Measurements from ENCODE around the gene AQP10. TPM values are rescaled to one million over a fixed set of nuclear protein-coding genes. Genes with fewer than 3 reads are reported as not detected.

The AQP10 gene
- total and polyA plus RNA-seq, 9 of the 15 experiments (the other 6 are each of a cell fraction or from before 2014, with no cell fraction given) = 0.37 to 9.7 (median 1.9) TPM

DNA sequence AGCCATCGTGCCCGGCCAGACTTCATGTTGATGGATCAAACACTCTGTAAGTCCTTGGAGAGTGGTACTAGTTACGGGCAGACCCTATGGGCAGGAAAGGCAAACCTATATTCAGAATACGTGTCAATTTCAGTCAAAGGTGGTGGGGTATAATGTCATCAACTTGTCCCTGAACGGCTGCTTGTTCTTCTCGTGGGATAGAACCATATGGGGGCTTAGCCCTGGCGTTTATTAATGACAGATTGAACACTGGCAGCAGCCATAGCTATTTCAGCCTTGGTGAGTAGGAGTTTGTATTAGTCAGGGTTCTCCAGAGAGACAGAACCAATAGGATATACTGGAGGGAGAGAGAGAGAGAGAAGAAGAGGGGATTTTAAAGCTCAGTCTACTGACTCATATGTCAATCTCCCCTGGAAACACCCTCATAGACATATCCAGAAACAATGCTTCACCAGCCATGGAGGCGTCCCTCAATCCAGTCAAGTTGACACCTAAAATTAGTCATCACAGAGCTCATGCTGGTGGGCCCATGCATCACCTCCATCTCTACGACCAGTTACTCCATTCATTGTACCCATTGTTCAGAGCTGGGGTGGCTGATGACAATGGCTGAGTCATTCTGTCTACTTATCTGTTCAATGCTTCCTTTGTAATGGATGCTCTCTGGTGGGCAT is 16.1 kb upstream of the AQP10 start (continued):
- TF ChIP-seq, protein P1, sequence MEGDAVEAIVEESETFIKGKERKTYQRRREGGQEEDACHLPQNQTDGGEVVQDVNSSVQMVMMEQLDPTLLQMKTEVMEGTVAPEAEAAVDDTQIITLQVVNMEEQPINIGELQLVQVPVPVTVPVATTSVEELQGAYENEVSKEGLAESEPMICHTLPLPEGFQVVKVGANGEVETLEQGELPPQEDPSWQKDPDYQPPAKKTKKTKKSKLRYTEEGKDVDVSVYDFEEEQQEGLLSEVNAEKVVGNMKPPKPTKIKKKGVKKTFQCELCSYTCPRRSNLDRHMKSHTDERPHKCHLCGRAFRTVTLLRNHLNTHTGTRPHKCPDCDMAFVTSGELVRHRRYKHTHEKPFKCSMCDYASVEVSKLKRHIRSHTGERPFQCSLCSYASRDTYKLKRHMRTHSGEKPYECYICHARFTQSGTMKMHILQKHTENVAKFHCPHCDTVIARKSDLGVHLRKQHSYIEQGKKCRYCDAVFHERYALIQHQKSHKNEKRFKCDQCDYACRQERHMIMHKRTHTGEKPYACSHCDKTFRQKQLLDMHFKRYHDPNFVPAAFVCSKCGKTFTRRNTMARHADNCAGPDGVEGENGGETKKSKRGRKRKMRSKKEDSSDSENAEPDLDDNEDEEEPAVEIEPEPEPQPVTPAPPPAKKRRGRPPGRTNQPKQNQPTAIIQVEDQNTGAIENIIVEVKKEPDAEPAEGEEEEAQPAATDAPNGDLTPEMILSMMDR (IDR thresholded peaks at IDR 0.05 in 2 of 3, conservative IDR thresholded peaks at IDR 0.05 in 1 of 3; ENCODE audit: insufficient read depth in 2 of 3, low read depth in 1 of 3, low read length in 3 of 3) = no peak
- TF ChIP-seq, protein P2, sequence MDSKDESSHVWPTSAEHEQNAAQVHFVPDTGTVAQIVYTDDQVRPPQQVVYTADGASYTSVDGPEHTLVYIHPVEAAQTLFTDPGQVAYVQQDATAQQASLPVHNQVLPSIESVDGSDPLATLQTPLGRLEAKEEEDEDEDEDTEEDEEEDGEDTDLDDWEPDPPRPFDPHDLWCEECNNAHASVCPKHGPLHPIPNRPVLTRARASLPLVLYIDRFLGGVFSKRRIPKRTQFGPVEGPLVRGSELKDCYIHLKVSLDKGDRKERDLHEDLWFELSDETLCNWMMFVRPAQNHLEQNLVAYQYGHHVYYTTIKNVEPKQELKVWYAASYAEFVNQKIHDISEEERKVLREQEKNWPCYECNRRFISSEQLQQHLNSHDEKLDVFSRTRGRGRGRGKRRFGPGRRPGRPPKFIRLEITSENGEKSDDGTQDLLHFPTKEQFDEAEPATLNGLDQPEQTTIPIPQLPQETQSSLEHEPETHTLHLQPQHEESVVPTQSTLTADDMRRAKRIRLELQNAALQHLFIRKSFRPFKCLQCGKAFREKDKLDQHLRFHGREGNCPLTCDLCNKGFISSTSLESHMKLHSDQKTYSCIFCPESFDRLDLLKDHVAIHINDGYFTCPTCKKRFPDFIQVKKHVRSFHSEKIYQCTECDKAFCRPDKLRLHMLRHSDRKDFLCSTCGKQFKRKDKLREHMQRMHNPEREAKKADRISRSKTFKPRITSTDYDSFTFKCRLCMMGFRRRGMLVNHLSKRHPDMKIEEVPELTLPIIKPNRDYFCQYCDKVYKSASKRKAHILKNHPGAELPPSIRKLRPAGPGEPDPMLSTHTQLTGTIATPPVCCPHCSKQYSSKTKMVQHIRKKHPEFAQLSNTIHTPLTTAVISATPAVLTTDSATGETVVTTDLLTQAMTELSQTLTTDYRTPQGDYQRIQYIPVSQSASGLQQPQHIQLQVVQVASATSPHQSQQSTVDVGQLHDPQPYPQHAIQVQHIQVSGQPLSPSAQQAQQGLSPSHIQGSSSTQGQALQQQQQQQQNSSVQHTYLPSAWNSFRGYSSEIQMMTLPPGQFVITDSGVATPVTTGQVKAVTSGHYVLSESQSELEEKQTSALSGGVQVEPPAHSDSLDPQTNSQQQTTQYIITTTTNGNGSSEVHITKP (IDR thresholded peaks at IDR 0.05; ENCODE audit: partially characterized antibody) = peak; percentile 59
- peak; percentile 76; the same call in 1 of the 2 replicates for TF ChIP-seq NFE2 (IDR thresholded peaks at IDR 0.05; ENCODE audit: low read depth)
- TF ChIP-seq ZNF316 (IDR thresholded peaks at IDR 0.05) = peak; percentile 29; the same call in 1 of the 2 replicates
- TF ChIP-seq, protein P3, sequence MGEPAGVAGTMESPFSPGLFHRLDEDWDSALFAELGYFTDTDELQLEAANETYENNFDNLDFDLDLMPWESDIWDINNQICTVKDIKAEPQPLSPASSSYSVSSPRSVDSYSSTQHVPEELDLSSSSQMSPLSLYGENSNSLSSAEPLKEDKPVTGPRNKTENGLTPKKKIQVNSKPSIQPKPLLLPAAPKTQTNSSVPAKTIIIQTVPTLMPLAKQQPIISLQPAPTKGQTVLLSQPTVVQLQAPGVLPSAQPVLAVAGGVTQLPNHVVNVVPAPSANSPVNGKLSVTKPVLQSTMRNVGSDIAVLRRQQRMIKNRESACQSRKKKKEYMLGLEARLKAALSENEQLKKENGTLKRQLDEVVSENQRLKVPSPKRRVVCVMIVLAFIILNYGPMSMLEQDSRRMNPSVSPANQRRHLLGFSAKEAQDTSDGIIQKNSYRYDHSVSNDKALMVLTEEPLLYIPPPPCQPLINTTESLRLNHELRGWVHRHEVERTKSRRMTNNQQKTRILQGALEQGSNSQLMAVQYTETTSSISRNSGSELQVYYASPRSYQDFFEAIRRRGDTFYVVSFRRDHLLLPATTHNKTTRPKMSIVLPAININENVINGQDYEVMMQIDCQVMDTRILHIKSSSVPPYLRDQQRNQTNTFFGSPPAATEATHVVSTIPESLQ (CRISPR knock-in tag; IDR thresholded peaks at IDR 0.05) = no peak
- no peak for TF ChIP-seq KLF10 (CRISPR knock-in tag; IDR thresholded peaks at IDR 0.05)
- TF ChIP-seq, protein P4, sequence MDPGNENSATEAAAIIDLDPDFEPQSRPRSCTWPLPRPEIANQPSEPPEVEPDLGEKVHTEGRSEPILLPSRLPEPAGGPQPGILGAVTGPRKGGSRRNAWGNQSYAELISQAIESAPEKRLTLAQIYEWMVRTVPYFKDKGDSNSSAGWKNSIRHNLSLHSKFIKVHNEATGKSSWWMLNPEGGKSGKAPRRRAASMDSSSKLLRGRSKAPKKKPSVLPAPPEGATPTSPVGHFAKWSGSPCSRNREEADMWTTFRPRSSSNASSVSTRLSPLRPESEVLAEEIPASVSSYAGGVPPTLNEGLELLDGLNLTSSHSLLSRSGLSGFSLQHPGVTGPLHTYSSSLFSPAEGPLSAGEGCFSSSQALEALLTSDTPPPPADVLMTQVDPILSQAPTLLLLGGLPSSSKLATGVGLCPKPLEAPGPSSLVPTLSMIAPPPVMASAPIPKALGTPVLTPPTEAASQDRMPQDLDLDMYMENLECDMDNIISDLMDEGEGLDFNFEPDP (CRISPR knock-in tag; IDR thresholded peaks at IDR 0.05) = no peak
- TF ChIP-seq, protein P5, sequence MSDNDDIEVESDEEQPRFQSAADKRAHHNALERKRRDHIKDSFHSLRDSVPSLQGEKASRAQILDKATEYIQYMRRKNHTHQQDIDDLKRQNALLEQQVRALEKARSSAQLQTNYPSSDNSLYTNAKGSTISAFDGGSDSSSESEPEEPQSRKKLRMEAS (CRISPR knock-in tag; IDR thresholded peaks at IDR 0.05) = peak; percentile 55; the same call in 1 of the 2 replicates
- TF ChIP-seq EP300 (IDR thresholded peaks at IDR 0.05; ENCODE audit: low read length) = no peak
- TF ChIP-seq C11orf30 (IDR thresholded peaks at IDR 0.05; ENCODE audit: low read depth) = peak; percentile 43; the same call in 1 of the 2 replicates
- TF ChIP-seq ZNF41 (CRISPR knock-in tag; conservative IDR thresholded peaks at IDR 0.05) = no peak
- TF ChIP-seq FOXM1 (IDR thresholded peaks at IDR 0.05; ENCODE audit: low read depth) = no peak
- TF ChIP-seq FOXM1 (CRISPR knock-in tag; IDR thresholded peaks at IDR 0.05; ENCODE audit: low read depth) = no peak
- no peak for TF ChIP-seq PCBP2 (IDR thresholded peaks at IDR 0.05; ENCODE audit: low read depth, low read length, poor library complexity, severe bottlenecking)
- no peak for TF ChIP-seq HDAC8 (tag; IDR thresholded peaks at IDR 0.05)
- TF ChIP-seq RBM34 (IDR thresholded peaks at IDR 0.05; ENCODE audit: borderline replicate concordance, insufficient read depth, low read length) = no peak
- 0 out of 2 replicates have a peak, but pooled peaks have one; percentile 15 for TF ChIP-seq MAFG (tag; conservative IDR thresholded peaks at IDR 0.05)
